ENCODE measurements around the gene GCA. TPM values are rescaled to one million over a fixed set of nuclear protein-coding genes. Genes with fewer than 3 reads are reported as not detected.

GCA gene
- 4.5 and 7.1 TPM in 2 replicates for total RNA-seq

DNA sequence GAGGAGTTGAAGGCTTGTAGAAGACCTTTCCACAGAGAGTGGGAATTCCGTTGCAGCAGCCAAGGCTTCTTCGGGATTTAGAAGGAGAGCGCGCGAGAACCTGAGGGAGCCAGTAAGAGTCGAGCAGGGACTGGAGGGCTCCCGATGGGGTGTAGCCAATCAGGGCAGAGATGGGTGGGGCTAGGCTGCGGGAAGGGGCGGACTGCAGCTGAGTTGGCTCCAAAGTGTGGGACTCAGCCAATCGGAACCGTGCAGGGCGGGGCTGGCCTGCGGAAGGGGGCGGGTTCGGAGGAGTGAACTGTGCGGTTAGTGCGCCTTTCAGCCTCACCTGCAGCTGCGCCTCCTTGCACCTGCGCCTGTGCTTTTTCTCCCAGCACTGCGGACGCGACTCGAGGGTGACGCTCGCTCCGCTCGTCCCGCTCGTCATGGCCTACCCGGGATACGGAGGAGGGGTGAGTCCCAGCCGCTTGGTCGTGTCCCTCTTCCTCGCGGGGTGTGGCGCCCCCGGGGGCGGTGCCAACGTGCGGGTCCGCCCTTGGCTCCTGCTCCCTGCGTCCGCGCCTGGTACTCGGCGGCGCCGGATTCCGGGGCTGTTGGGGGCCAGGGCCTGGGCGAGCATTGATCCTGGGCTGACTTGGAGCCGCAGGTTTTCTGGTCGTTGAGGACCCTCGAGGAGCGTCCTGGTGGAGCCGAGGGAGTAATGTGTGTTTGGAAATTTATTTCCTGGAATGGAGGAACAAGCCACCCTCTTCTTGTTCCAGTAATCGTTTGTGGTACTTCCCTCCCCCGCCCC, at the start of gene GCA:
Gene GCA, plus strand, starts transcription at position 309 of the 793 bp plus-strand sequence. Its CDS starts 117 bp downstream, at position 426.
- peak; percentile 60 to 72 for DNase-seq (ENCODE audit: low read depth in 2 of 2)

GRCh38 chr2:162295009-162295408, 48.9 kb upstream of the GCA start:
- DNase-seq (ENCODE audit: low read depth in 2 of 2), result no peak

DNA sequence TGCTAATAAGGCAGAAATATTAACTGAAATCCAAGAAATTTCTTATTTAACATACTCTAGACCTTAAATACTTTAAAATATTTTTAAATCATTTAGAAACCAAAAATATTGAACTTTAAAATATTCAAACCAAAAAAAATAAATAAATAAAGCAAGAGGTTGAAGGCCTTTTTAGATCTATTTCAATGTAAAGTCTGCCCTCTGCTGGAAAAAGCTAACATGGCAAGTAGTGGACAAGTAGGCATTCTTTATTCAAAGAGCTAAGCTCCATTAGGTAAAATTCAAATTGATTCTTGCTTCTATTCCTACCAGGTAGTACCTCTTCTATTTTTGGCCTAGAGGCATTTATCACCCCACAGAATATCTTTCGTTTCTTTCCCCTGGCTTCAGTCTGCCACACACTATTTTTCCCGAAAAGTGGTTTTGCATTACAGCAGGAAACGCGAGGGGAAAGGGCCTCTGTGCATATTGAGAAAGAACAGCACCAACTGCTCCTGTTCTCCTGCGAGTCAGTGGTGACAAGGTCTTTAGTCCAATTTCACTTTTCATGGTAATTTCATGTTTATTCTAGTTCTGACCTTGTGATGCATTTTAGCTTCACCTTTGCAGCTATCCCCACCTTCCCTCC, 45.9 kb upstream of the GCA start:
- peak; percentile 71 to 74 for DNase-seq (ENCODE audit: low read depth in 2 of 2)

DNA sequence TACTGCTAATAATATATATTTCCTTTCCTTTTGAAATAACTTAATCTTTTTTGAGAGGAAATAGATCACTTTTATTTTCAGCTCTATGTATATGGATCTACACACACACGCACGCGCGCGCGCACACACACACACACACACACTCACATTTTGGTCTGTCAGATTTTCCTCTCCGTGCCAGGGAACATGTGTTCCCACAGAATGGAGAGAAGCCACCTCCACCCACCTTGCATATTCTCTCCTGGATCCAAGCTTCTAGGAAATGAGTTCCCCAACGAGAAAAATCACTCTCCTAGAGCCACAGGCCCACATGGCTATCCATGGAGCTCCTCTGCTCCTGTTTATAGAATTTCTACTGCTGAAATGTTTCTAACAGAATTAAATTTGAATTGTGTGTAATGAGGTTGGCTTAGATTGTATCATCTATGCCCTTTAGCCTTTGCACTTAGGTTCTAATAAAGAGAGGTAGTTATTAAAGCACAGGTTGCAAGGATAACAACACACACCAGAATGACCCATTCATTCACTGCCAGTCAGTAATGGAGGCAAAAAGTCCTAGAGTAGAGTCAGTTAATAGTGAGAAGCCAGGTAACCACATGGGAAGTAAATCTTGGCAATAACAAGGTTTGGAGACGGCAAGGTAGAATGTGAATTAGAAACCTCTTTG, 45.1 kb upstream of the GCA start:
- no peak for DNase-seq (ENCODE audit: low read depth in 2 of 2)

DNA sequence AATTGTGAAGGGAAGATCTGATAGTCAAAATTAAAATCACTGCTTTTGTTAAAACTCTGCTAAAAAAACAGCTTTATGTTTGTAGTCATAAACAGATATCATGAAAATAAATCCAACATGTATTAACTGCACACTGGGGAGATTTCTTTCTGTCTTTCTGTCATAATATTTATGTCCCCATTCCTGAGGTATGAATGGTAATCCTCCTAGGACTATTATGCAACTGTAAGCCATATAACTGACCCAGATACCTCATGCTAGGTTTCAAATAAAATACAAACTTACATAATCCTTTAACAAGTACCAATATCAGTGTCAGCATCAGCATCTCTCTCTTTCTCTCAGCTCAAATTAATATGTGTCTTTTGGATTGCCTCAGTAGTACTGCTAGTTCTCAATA, 43.7 kb upstream of the GCA start:
- no peak for DNase-seq (ENCODE audit: low read depth in 2 of 2)

- DNase-seq (ENCODE audit: low read depth in 2 of 2), result peak; percentile 56 to 76
These were observed 42.7 kb upstream of the GCA start for GRCh38 chr2:162301151-162301804.

DNA sequence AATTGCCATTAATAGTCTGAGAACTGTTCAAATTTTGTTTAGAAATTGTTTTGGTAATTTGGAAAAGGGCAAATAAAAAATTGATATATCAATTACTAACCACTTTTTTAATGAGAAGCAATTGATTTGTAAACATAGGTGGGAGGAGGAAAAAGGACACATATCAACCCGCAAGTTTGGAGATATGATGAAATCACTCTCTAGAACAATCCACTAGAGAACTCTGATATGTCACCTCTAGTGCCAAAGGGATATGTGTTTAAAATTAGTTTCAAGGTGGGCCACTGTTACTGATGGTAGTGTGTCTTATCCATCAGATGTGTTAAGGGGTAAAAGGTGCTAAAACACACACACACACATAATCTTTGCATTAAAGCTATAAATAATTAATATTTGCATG, 42.1 kb upstream of the GCA start:
- no peak for DNase-seq (ENCODE audit: low read depth in 2 of 2)

- no peak for DNase-seq (ENCODE audit: low read depth in 2 of 2)
These were observed 38.0 kb upstream of the GCA start for GRCh38 chr2:162305901-162306300.

DNA sequence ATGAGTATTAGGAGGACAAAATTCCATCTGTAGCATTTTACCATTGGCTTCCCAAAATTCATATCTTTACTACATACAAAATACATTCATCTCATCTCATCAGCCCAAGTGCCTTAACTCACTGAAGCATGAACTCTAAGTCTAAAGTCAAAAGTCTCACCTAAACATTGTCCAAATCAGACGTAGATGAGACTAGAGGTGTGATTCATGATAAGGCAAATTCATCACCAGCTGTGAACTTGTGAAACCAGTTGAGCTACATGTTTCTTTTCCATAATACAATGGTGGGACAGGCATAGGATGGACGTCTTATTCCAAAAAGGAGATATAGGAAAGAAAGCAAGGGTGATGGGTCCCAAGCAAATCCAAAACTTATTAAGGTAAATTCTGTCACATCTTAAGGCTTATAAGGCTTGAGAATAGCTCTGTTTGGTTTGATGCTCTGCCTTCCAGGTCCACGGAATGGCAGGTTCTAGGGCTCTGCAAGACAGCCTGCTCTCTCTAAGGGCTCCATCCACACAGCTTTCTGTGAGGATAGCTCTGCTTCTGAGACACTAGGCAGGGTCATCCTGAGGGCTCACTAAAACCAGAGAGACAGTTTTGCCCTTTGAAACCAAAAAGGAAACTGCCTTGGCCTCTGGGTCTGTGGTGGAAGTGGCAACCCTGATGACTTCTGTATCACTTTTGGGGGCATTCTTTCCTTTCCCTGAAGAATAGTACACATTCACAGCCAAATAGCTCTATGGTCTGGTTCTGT, 35.0 kb upstream of the GCA start:
- no peak for DNase-seq (ENCODE audit: low read depth in 2 of 2)

DNA sequence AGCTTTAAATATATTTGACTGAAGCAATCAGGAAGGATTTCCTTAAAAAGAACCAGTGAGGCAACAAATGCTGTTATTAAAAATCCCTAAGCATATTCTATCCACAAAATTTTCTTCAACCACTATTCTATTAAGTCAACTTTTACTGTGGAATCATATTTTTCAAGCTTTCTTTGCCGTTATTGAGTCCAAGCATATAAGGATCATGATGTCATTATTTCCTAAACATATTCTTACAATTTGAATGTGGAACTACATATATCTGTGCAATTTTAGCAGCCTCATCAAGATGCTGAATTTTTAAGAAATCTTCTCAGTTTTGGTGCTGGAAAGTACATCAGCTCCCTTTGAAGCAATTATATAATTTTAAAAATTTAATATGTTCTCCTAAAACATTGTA, 31.1 kb upstream of the GCA start:
- DNase-seq (ENCODE audit: low read depth in 2 of 2), result no peak

DNA sequence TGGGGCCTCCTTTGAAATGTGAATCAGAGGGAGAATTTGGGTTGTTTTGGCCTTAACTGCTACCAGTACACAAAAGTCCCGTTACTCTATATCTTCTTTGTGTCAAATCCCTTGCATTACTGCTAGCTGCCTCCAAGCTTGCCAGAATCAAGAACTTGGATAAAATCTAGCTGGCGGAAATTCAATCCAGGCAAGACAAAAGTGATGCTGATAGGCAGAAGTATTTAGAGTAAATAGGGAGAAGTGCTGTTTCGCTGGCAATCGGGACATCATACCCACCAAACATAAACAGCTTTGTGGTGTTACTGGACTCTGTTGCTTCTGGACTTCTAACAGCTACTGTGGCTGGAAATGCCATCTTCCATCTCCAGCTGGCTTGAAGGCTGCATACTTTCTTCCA, 28.0 kb upstream of the GCA start:
- DNase-seq (ENCODE audit: low read depth in 2 of 2), result no peak

DNA sequence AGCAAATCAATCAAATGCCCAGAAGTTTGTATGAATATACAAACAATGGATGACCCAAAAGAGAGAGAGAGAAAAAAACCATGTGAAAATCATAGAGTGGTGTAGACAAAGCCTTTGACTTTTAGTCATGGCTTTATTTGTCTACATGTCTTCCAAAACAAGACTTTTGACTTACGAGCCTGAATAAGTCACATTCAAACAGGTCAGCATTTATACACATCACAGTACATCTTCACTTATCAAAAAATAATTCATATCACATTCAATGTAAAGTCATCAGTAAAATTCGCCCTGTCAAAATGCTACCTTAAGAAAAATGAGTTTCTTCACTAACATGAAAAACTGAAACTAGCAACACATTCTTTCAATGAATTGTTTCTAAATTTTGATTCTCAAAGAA, 27.3 kb upstream of the GCA start:
- no peak for DNase-seq (ENCODE audit: low read depth in 2 of 2)

GRCh38 chr2:162317058-162317742, 26.7 kb upstream of the GCA start:
- no peak for DNase-seq (ENCODE audit: low read depth in 2 of 2)

DNA sequence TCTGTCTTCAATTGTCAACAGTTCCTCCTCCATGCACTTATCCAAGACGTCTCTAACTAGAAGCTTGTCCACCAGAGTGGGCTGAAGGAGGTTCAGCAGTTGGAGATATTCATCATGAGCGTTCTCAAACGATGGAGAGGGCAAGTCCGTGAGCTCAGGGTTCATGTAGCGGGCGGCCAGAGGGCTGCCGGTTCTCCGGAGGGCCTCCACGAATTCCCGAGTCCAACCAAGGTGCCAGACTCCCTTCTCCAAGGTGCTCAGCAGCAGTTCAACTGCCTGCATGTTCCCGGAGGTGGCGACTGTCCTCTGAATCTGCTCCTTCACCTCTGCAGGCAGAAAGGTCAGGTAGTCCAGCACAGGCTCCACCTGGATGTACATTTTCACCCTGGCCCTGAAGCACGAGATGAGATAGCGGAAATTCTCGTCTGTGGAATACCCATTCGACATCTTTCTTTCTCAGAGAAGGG, 26.0 kb upstream of the GCA start:
- DNase-seq (ENCODE audit: low read depth in 2 of 2), result peak in 1 of 2 donors; percentile 21

GRCh38 chr2:162318328-162319180, 25.4 kb upstream of the GCA start, which contains the start of gene IFIH1:
Gene IFIH1, minus strand, starts transcription at chr2:162318684. Its CDS starts 377 bp downstream, at chr2:162318307.
- peak; percentile 83 to 86 for DNase-seq (ENCODE audit: low read depth in 2 of 2)

DNA sequence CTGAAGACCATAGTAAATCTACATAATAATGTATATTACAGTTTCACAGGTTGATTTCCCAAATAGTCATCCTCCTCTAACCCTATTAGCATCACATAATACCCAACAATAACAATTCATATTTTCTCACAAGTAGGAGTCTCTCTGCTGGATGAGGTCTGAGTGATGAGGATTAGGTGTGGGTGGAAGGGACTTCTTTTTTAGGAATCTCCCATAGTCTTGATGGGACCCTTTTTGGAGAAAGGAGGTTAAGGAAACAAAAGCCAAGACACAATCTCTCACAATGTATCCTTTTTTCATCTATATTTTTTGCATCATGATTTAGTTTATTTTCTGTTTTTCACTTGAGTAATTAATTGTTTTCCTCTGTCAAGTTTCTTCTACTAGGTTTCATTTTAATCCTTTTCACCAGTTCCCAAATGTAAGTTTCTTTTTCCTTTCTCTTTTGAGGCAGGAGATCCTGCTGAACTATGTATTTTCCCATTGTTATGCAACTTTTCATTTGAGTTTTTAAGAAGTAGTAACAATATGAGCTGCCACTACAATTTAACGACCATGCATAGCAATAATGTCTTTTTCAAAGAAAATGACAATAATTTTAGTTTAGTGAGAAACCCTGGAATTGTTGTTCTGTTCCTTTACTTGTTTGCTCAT, 22.9 kb upstream of the GCA start:
- no peak for DNase-seq (ENCODE audit: low read depth in 2 of 2)

DNA sequence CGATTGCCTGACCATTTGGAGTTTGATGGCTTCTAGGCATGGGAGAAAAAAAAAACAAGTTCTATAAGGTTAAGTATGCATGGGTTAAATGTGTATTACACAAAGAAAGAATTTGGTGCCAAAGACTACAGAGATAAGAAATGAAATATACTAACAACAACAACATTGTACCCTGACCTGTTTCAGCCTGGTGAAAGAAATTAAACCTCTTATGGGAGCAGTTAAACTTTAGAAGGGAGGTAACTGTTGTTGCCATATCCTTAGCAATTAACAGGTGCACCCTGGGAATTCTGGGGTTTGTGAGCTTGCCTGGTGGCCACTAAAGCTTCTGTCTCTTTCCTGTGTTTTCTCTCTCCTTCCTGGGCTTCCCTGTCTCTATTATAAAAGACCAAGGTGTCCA, 19.0 kb upstream of the GCA start:
- no peak for DNase-seq (ENCODE audit: low read depth in 2 of 2)

DNA sequence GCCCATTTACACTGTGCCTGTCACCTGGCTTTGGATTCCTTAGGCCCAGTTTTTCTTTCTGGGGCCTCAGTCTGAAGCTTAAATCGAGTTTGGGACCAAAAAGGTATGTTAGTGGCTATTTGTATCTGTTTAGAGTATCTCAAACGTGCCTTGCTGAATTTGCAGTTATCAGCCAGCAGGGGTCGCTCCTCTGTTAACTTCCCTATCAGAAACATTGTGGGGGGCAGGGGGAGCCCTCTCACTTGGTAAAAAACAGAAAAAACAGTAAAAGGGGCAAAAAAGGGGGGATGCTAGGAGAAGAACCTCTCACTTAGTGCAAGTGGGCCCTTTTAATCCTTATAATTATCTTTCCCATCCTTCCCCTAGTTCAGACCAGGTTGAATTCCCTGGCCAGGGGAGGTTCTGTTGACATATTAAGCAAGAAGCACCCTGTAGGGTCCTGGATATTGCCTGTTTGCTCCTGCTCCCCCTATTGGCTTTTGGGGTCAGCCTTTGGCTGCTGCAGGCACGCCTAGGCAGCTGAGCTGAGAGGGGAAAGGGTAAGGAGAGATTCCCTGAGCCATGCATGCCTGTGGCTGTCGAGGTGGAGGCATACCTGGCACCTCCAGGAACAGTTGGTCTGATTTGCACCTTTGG, 16.7 kb upstream of the GCA start:
- DNase-seq (ENCODE audit: low read depth in 2 of 2), result no peak

GRCh38 chr2:162327806-162328205, 16.1 kb upstream of the GCA start:
- DNase-seq (ENCODE audit: low read depth in 2 of 2), result no peak
